Erythroblast (primary cell): ENCODE data around the gene ATN1.

ENCODE experiments used
- GATA1 ChIP-seq: IDR thresholded peaks from 2 replicates; pipeline ENCODE4 v1.6.1; 2011; ENCODE audit warnings: low read depth, mild to moderate bottlenecking, control low read depth, low read length, moderate library complexity
- POLR2A ChIP-seq: IDR thresholded peaks from 2 replicates; pipeline ENCODE4 v1.6.1; 2011; ENCODE audit warnings: mild to moderate bottlenecking, low read length

DNA sequence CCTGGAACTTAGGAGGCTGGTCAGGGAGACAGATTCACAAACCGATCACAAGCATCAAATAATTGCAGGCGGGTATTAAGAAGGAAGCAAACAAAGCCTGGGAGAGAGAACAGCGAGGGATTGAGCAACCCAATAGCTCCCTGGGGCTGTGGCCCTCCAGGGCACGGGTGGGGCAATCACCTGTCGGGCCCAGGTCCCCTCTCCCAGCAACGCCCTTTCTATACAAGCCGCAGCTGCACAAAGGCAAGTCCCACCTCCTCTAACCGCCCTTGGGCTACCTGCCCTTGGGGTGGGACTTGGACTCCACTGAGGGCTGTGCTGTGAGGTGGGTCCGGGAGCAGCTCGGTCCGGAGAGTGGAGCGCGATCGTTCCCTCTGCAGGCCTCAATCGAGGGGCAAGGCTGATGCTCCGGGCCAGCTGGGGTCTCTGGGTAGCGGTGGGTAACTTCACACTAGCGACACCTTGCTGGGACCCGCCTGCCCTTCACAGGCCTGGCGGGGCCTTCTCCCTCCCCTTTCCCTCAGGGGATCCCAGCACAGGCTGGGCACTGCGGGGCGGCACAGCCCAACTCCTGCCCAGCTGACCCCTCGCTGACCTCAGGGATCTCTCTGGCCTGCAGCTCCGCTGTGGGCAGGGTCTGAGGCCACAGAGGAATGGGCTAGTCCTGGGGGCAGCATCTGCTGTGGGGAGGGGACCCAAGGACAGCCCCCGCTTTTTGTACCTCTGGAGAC, 34.7 kb downstream of the ATN1 start:
- TF ChIP-seq POLR2A (no peak), GATA1 (no peak)
